ENCODE results near the gene NIPBL. TPM values are rescaled to one million over a fixed set of nuclear protein-coding genes. Genes with fewer than 3 reads are reported as not detected.

Gene NIPBL
- total RNA-seq, 1 experiment from 2014 or later = 45.1 TPM

GRCh38 chr5:36882250-36882649 is 5.7 kb downstream of the NIPBL start:
- no peaks in the 10 kb centered on the region for H3K36me3 ChIP-seq (ENCODE audit: control insufficient read depth in 1 of 2, insufficient read depth in 2 of 2, low read length in 2 of 2)
- no TSS peak for BruUV-seq (replicated peaks)
- H3K4me2 ChIP-seq (ENCODE audit: low read length) = no peak overlapping the region
- no peak overlapping the region for H2AFZ ChIP-seq (ENCODE audit: low read depth, low read length, poor library complexity, severe bottlenecking)
- ChIA-PET CTCF (interaction anchor here (3.0 kb wide), 1 partner anchor 12 kb away, joined by 15 read pairs; no protein-coding TSS in a partner anchor), RAD21 (ENCODE audit: low non-redundant PET in 1 of 2, low total read pairs in 2 of 2, uncharacterized antibody in 2 of 2, unreplicated experiment in 2 of 2) (no interaction called here), POLR2A (no interaction called here)
- DNase-seq (ENCODE audit: low read depth, low spot score) (no peak), ATAC-seq (no peak)
- H3K9me2 ChIP-seq (ENCODE audit: insufficient read depth) = no peaks in the 10 kb centered on the region
- no peaks in the 10 kb centered on the region for H3K27me3 ChIP-seq (ENCODE audit: insufficient read depth, low read length)
- peaks cover 11 to 14% of the 10 kb centered on the region in 2 experiments; a peak in 3 of 4 replicates for H3K4me1 ChIP-seq (ENCODE audit: control insufficient read depth in 1 of 2, insufficient read depth in 2 of 2, low read length in 2 of 2)
- H4K20me1 ChIP-seq (ENCODE audit: insufficient read depth) = peaks cover 29% of the 10 kb centered on the region; the same call in 1 of the 2 replicates
- TF ChIP-seq EZH2 (IDR thresholded peaks at IDR 0.05) = no peak
- TF ChIP-seq CEBPB (IDR thresholded peaks at IDR 0.05; ENCODE audit: low read depth) = no peak
- no peak for TF ChIP-seq FOSL1 (IDR thresholded peaks at IDR 0.05; ENCODE audit: low read depth)
- no peak for TF ChIP-seq ZFX (IDR thresholded peaks at IDR 0.05)
- TF ChIP-seq REST (IDR thresholded peaks at IDR 0.05; ENCODE audit: low read depth) = no peak
- no peak for TF ChIP-seq EZH2phosphoT487 (IDR thresholded peaks at IDR 0.05; ENCODE audit: borderline replicate concordance)
- no peak for TF ChIP-seq SRF (IDR thresholded peaks at IDR 0.05; ENCODE audit: low read depth)
- TF ChIP-seq EGR1 (IDR thresholded peaks at IDR 0.05; ENCODE audit: low read depth) = no peak
- TF ChIP-seq POLR2AphosphoS5 (IDR thresholded peaks at IDR 0.05; ENCODE audit: low read depth, low read length) = no peak
- H3K79me2 ChIP-seq (ENCODE audit: insufficient read depth, low read length) = peaks cover 100% of the 10 kb centered on the region
- no peak overlapping the region for H3K4me3 ChIP-seq (replicated peaks in 1 of 2; ENCODE audit: low read depth in 1 of 2, low read length in 2 of 2)
- no peak overlapping the region for H3K27ac ChIP-seq (ENCODE audit: low read depth, low read length)
- no peak overlapping the region for H3K9ac ChIP-seq (ENCODE audit: low read length)
- intact Hi-C loops (cut with micrococcal nuclease) = no loop called here
- no peaks in the 10 kb centered on the region for H3K9me3 ChIP-seq (ENCODE audit: control insufficient read depth in 1 of 2, insufficient read depth in 1 of 2, low read depth in 1 of 2, low read length in 2 of 2)
